ENCODE measurements around the gene MBIP. TPM values are rescaled to one million over a fixed set of nuclear protein-coding genes. Genes with fewer than 3 reads are reported as not detected.

Gene MBIP
- total RNA-seq, 2 donors from 2014 or later, result 4.5 to 10.1 TPM

DNA sequence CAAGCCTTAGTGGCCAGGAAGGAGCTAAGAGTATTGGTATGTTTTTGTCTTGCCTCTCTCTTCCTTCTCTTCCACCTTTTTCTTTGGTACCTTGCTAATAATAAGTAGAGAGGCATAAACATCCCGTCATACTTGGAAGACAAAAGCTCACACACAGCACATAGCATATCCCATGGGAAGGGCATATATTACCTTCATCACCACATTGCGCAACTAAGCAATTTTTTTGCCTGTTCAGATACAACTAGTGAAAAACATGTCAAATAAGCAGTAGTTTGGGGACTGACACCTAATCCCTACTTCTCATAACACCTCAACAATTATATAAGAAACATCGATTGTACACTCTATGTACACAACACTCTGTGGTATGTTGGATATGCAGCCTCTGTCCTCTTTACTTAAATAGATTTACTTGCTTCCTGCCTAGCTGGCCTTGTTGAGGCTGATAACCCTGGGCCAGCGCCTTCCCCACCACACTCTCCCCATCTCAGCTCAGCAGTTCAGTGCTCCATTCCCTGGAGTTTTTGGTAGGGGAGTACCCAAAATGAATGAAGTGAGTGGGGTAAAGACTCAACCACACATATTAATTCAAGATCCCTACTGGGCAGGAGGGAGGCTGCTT is 35.4 kb downstream of the MBIP start:
- Histone ChIP-seq H3K27me3 (no peaks in the 10 kb centered on the region), H3K27ac (no peak overlapping the region), H3K9me3 (no peaks in the 10 kb centered on the region), H3K4me3 (no peak overlapping the region), H3K36me3 (no peaks in the 10 kb centered on the region), H3K4me1 (no peaks in the 10 kb centered on the region)
- no peak for DNase-seq (ENCODE audit: low spot score)
- TF ChIP-seq CTCF (IDR thresholded peaks at IDR 0.05), result no peak

DNA sequence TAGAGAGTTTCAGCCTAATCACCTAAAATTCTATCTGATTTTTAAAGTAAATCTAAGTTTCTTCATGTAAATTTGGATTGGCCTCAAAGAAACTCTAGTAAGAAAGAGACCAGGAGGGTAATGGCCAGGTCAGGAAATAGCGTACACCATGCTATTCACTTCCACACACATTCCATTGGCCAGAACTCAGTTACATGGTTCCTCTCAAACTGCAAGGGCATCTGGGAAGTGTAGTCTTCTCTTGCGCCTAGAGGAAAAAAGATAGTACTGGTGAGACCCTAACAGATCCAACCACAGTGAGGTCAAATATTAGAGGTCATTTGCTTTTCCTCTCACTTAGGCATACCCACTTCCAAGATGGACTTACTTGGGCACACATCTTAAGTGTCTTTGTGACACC is 39.1 kb downstream of the MBIP start:
- Histone ChIP-seq H3K9me3 (no peaks in the 10 kb centered on the region), H3K27ac (no peak overlapping the region), H3K4me3 (no peak overlapping the region), H3K36me3 (no peaks in the 10 kb centered on the region), H3K27me3 (no peaks in the 10 kb centered on the region), H3K4me1 (no peaks in the 10 kb centered on the region)
- TF ChIP-seq CTCF (IDR thresholded peaks at IDR 0.05), result no peak
- DNase-seq (ENCODE audit: low spot score), result no peak

GRCh38 chr14:36279306-36280190 is 40.9 kb downstream of the MBIP start:
- H3K9me3 ChIP-seq, result no peaks in the 10 kb centered on the region
- H3K27ac ChIP-seq, result no peak overlapping the region
- H3K4me3 ChIP-seq, result no peak overlapping the region
- no peaks in the 10 kb centered on the region for H3K4me1 ChIP-seq
- TF ChIP-seq CTCF (IDR thresholded peaks at IDR 0.05), result no peak
- H3K36me3 ChIP-seq, result no peaks in the 10 kb centered on the region
- H3K27me3 ChIP-seq, result no peaks in the 10 kb centered on the region
- DNase-seq (ENCODE audit: low spot score), result no peak

GRCh38 chr14:36275741-36276140 is 44.7 kb downstream of the MBIP start:
- H3K27ac ChIP-seq, result no peak overlapping the region
- no peak overlapping the region for H3K4me3 ChIP-seq
- TF ChIP-seq CTCF (IDR thresholded peaks at IDR 0.05), result no peak
- DNase-seq (ENCODE audit: low spot score), result no peak
- no peaks in the 10 kb centered on the region for H3K36me3 ChIP-seq
- no peaks in the 10 kb centered on the region for H3K9me3 ChIP-seq
- H3K4me1 ChIP-seq, result no peaks in the 10 kb centered on the region
- H3K27me3 ChIP-seq, result peaks cover 0 to 7% of the 10 kb centered on the region in 2 donors

DNA sequence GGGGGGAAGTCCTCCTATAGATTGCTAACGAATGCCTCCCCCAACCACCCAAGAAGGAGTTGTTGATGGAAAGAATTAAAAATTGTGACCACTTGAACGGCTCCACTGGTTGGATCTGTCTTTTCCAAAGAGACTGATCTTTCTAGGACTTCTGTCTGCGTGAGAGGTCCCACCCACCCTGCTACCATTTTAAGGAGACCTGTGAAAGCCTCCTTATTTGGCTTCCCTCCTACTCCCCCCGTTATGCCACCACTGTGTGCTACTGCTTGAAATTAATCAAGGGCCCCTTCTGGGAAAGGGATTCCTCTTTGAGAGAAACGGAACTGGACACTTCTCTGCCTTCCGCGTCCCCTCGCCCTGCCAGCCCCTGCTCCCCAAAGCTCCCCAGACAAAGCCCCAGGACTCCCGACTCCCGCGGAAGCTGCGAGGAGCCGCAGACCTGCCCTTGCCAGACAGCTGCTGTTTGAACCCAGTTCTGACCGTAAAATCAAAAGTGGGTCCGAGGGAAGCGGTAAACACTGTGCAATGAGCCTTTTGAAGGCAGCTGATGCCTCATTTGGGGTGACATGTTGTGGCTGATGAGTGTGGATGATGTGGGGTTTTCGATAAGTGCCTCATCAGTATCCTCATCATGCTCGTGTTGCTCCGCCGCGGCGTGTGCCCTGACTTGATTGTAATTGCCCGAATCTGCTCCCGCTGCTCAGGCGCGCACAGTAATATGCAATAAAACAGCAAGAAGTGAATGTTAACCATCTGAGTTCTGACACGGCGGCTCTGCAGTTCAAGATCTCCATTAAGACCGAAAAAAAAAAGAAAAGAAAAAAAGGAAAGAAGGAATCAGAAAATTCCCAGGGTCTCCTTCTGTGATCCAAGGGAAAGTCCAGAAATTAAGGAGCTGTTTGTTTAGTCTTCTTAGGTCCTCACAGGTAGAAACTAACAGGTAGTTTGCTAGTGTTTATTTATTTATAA is 48.2 kb downstream of the MBIP start:
- Histone ChIP-seq H3K4me1 (no peaks in the 10 kb centered on the region), H3K9me3 (no peaks in the 10 kb centered on the region), H3K4me3 (peak overlapping the region in 1 of 2 donors; percentile 19), H3K36me3 (no peaks in the 10 kb centered on the region), H3K27me3 (peaks cover 0 to 7% of the 10 kb centered on the region in 2 donors), H3K27ac (no peak overlapping the region)
- TF ChIP-seq CTCF (IDR thresholded peaks at IDR 0.05), result no peak
- no peak for DNase-seq (ENCODE audit: low spot score)

Data from right atrium auricular region (tissue), 2 donors.